HG02763 (cell line): Measurements from ENCODE around the gene VSNL1.

ENCODE experiments used
- ATAC-seq: cut with Tn5 transposase; IDR thresholded peaks from one replicate; pipeline ENCODE4 v1.9.1; 2021; ENCODE audit warnings: mild to moderate bottlenecking, moderate library complexity; ENCODE audit not compliant: unreplicated experiment

The VSNL1 gene

DNA sequence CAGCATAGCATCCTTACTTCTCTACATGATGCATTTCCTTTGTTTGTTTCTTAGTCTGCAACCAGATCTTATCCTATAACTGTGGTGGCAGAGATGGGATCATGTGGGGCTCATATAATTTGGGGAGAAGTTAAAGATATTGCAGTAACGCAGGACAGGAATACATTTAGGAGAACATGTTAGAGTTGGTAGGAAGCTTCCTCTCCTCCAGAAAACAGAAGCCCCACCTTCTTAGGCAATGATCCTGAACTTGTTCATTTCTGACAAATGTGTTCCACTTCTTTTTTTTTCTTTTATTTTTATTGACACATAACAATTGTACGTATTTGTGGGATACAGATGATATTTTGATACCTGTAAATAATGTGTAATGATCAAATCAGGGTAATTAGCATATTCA lies 99.9 kb downstream of the VSNL1 start:
- ATAC-seq: no peak

DNA sequence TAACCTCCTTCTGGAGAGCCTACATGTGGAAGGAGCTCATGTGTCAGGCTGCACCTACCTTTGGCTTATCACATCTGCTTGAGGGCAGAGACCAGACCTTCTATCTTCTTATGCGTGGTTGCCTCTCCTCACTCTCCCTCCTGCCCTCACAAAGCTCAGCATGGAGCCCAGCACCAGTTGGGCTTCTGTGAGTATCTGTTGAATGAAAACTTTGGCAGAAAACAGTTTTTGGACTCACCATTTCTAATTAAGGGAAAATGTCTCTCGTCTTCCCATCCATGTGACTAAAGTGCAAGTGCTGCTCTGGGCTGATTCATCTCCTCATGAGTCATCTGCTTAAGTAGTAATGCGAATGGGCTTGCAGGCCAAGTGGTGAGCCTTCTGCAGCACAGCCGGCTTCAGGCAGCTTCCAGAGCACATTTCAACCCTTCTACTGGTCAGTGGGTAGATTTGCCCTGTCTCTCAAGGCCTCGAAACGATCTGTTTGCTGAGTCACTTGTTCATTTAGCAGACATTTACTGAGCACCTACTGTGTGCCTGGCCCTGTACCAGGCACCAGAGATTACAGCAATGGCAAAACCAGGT lies 102.6 kb downstream of the VSNL1 start:
- no peak for ATAC-seq

DNA sequence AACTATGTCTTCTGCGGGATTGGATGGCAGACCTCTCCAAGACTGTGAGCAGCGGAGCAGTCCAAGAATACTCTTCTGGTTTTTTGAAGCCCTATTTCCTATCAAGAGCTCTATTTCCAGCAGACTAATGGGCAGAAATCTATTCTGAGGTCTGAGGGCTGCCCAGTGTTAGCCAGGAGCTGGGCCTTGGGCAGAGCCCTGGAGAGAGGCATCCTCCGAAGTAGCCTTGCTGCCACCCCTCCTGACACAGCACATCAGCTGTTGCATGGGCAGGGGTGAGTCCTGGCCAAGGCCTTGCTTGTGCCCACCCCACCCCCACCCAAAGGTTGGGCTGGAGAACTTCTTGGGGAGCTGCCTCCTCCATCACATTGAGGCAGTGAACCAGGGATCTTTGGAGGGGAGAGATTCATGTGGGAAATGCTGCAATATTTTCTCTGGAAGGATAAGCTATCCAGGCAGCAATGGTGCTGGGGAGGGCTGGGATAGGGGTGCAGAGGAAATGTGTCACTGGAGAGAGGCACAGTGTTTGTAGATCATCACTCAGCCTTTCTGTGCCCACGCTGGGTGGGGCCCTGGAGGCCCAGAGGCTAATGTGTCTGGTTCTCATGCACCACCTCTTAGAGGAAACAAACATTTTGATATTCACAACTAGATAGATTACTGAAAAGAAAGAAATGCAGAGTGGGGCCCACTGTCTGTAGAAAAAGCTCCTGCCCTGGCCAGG lies 104.7 kb downstream of the VSNL1 start:
- no peak for ATAC-seq

DNA sequence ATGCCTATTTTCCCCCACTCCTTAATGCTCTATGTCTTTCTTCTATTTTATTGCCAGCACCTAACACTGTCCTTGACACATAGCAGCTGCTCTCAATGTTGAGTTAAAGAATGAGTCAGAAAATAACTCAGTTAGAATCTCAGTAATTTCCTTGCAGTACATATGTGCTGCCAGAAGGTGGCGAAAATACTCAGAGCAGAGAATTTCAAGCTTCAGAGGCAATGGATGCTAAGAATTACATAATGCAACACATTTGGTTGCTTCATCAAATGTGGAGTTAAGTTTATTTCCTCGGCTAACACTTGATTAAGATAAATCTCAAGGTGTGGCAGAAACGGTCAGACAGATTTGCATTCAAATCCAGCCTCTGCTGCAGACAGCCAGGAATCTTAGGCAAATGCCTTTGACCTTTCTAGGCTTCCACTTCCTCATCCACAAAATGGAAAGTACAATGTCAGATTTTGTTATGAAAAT lies 105.6 kb downstream of the VSNL1 start:
- peak; percentile 78 for ATAC-seq

DNA sequence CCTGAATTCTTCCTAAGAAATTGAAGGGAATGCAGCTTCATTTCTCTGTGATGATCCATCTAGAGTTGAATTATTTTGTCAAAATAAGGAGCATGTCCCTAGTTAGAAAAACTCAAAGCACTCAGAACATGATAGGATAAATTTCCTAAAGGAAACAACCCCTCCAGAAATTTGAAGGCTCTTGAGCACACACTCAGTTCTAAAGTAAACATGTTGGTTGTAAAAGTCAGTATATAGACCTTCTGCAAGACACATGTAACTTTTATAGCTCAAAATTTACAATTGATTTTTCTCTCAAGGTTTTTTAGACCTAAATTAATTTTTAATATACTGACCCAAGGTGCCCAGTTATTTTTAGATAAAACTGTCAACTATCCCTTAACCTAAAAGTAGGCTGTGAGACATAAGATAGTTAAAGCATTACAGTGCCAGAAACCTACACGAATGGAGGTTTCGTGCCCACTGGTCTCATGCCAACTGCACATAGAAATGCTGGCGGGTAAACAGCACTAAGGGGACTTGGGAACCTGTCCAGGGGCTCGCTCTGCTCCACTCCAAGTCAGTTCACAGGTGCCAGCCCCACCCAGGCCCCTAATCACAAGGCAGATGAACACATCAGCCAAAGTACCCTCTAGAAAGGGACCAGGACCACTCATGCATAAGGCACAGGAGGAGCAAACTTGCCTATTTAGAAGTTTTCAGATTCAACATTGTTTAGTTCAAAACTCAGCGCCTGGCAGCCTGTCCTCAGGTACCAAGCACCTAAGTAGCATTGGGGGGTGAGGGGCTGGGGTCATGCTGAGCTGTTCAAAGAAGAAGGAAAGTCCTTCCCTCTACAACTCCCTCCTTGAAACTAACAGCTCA lies 106.6 kb downstream of the VSNL1 start:
- no peak for ATAC-seq

DNA sequence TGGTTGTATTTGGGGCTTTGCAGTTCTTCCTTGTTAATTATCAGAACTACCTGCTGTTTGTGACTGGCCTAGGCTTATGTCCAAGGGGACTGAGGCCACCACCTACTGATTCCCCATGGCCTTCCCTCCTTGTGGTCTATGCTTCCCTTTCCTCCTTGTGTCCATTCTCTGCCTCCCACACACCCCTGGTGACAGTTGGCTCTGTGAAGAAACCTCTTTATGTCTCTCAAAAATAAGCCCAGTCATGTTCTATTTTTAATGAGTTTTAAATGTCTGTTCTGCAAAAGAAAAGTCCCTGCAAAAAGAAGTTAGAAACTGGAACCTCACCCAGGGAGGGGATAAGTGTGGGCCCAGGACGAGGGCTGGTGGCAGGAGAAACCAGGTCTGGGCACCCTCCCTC lies 108.1 kb downstream of the VSNL1 start:
- no peak for ATAC-seq

DNA sequence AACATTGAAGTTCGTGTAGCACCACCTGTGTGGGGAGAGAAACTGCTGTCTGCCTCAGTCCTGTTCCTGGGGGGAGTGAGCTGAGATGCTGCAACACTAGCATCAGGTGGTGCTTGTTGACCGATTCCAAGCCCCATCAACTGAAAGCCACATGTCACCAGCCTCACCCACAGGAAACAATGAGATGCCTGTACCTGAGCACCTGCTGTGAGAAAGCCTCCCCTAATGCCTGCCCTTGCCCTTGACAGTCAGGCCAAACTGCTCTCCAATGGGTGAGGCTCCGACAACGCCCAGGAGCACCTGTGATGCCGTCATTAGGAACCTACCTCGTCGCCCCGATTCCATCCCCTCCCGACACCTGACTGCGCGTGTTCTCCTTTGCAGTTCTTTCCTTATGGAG lies 108.5 kb downstream of the VSNL1 start:
- ATAC-seq: no peak

DNA sequence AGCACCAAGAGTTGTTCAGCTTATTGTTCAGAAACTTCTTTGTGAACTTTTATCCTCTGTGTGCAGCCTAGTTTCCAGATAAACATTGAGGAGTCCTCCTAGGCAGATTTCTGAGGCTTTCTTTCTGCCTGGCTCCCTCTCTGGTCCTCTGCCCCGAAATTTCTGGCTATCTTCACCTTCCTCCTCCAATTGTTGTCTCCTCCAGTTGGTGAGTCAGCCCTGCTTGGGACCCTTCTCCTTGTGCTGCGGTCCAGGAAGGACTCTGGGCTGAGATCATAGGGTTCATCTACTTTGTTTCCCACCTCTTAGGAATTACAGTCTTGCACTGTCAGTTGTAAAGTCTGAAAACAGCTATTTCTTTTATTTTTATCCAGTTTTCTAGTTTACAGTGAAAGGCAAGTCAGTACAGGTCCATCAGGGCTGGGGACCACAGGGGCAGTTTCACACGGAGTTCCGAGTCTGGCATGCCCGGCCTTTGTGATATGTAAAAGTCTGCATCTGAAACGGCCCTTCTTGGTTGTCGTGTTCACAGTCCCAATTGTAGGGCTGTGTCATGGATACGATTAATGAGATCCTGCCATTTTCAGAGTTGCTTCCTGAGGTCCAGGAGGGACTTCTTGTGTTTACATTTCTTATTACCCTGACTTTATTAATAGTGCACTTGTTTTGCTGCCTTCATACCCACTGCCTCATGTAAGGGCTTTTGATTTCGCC lies 112.3 kb downstream of the VSNL1 start:
- no peak for ATAC-seq

DNA sequence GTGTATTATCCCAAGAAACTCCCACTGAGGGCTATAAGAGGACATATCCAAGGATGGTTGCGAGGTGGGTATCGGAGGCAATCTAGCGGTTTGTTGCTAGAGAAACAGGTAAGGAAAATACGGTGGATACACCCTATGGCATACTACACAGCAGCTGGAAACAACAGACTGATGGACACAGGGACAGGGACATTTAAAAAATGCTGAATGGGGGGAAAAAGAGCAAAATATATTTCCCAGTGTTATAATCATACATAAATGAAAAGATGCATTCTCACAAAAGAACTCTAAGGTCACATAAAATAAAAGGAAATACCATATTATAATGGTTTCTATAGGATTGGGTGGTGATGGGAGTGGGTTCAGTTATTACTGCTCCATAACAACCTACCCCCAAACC lies 117.3 kb downstream of the VSNL1 start:
- ATAC-seq: no peak

DNA sequence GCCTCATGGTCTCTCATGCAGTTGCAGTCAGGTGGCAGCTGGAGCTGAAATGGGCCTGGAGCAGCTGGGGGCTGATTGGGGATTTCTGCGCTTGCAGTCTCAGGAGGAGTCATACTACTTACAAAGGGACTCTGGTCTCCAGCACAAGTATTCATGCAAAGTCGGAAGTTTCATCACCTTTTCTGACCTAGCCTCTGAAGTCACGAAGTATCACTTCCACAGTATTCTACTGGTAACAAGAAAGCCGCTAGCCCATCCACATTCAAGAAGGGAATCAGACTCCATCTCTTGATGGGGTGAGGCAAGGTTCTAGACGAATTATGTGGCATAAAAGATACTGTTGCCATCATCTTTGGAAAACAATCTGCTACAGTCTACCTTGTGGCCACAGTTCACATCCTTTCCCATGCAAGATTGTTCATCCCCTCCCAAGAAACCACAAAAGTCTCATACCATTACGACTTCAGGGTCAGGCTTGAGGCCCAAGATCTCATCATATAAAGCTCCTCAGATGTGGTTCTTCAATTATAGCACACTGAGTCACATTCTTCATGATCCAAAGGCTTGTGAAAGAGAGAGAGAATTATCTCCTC lies 117.9 kb downstream of the VSNL1 start:
- no peak for ATAC-seq

DNA sequence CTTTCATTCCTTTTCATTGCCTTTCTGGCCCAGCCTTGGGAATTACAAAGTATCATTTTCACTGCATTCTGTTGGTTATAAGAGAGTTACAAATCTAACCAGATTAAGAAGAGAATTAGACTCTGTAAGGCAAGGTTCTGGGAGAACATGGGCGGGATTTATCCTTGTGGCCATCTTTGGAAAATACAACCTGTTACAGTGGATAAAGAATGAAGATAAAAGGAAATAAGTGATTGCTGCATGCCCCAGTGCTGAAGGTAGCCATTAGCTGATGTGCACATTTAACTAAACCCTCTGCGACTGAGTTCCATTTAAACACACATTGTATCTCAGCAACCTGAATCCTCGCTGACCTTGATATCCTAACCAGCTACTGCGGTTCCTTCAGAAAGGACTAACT lies 119.7 kb downstream of the VSNL1 start:
- ATAC-seq: no peak

DNA sequence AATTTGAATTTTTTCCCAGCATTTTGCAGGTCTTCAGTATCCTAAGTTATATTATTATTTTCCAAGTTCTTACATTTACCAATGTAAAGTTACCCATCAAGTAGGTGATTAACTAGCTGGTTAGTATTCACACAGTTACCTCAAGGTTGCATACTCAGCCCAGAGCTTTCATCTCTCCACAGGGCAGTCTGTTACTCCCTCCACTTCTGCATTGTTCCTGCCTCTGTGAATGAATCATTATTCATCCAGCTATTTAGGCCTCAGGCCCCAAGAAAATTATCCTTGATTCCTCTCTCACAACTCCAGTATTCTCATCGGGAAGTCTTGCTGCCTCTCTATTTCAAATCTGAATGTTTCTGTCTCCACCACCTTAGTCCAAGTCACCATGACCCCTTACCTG lies 121.0 kb downstream of the VSNL1 start:
- no peak for ATAC-seq

DNA sequence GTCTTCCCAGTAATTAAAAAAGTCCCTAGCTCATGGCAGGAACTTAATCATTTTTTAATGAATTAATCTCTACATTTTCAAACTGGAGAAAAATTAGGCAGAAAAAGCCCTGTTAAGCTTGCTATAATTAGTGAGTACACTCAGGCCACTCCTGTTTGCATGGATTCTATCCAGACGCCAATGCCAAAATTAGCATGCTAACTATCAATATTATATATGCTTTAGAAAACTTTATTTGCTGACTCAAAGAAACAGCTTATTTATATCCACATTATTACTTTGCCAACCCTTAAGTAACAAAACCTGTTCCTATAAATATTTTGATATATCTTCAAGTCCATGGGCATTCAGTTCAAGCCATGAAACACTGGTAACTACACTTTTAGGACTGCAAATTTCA lies 122.2 kb downstream of the VSNL1 start:
- no peak for ATAC-seq

DNA sequence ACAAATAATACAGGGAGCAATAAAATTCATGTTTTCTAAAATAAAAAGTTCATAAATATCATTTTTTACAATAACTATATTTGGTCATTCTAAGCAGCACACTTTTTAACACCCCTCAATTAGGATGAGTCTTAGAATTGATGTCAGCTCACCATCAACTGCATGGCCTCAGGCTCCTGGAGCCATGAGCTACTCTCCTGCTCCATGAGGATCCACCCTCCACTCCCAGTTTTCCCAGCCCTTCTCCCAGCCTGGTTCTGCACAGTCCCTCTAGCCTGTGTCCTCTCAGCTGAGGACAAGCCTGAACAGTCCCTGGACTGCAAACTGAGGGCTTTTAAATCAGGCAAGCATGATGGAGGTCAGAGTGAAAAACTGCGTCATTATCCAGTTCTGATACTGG lies 124.0 kb downstream of the VSNL1 start:
- ATAC-seq: no peak

DNA sequence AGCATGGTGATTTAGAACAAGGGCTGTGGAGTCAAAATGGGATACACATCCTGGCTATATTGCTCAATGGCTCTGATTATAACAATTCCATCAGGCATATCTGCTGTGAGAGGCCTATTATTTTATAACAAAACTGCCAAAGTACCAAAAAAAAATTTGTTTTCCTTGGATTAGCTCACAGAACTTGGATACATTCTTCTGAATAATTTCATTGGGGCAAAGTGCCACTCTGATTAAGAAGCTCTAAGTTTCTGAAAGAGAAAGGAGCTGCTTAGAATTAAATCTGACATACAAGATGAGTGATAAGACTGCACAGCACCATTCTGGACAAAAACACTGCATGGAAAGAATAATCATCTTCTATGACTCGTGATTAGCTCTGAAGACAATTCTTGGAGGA lies 127.4 kb downstream of the VSNL1 start:
- no peak for ATAC-seq

DNA sequence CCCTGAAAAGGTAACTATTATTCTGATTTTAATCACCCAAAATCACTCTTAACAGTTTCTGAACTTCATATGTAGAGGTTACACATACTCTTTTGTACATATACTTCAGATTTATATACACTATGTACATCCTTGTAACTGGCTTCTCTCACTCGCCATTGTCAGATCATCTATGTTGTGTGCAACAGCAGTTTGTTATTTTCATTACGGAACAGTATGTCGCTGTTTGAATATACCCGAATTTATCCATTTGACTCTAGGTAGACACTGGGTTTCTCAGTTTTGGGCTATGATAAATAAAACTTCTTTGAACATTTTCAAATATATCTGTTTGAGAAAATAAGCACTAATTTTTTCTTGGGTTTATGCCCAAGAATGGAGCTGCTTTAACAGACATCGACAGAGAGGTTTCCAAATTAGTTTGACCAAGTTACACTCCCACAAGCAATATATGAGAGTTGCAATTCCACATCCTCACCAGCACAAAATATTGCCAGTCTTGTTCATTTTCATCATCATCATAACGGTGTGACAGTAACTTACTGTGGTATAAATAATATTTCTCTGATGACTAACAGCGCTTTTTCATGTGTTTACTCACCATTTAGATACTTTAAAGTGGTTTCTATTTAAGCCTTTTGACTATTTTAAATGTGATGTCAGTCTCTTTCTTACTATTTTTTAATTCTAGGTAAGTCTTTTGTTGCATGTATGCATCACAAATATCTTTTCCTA lies 132.3 kb downstream of the VSNL1 start:
- ATAC-seq: no peak

DNA sequence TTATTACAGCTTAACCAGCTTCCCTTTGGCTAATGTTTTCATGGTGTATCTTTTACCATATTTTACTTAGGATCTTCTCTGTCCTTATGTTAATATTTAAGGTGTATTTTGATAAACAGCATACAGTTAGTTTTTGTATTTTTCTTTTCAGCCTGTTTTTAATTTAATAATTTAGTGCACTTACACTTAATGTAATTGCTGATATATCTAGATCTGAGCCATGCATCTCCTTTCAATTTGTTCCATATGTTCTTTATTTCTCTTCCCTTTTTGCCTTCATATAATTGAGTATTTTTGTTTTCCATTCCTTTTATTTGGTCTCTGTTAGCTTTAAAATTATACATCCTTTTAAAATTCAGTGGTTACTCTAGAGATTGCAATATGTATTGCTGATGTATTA lies 134.3 kb downstream of the VSNL1 start:
- no peak for ATAC-seq

DNA sequence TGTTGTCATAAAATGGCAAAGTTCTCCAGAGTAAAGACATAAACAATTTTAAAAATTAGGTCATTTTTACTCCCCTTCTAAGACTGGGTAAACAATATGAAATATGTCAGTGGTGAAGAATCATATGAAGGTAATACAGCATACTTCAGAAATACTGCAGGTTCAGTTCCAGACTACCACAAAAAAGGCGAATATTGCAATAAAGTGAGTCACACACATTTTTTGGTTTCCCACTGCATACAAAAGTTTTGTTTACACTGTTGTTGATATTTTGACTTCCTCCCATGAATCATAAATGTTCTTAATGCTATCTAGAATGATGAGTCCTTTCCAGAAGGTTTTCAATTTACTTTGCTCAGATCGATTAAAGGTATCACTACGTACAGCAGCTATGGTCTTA lies 139.6 kb downstream of the VSNL1 start:
- no peak for ATAC-seq

DNA sequence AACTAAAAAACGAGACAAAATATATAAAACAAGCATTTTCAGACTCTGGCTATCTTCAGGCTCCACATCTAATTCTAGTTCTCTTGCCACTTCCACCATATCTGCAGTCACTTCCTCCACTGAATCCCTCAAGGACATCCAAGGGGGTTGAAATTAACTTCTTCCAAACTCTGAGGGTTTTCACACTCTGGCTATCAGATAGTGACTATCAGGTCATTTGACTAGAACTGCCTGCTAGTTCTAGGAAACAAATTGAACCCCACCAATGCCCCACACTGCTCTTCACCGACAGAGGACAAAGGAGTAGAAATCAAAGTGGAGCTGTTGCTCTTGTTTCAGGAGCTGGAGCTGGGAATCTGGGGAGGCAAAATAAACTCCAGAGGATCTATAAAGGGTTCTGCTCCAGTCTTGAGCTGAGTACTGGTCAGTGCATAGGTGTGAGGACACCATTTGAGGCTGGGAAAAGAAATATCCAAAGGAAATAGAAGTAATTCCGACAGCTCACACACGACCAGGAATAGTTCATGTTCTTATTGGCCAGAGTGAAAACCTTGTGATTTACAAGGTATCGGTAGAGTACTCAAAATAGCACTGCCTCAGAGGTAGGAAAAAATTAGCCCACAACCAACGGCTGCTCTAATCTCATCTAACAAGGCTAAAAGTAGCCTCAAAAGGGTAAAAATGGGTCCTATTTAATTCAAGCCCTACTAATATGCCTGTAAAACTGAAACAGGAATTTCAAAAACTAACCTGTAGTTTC lies 141.8 kb downstream of the VSNL1 start:
- no peak for ATAC-seq

DNA sequence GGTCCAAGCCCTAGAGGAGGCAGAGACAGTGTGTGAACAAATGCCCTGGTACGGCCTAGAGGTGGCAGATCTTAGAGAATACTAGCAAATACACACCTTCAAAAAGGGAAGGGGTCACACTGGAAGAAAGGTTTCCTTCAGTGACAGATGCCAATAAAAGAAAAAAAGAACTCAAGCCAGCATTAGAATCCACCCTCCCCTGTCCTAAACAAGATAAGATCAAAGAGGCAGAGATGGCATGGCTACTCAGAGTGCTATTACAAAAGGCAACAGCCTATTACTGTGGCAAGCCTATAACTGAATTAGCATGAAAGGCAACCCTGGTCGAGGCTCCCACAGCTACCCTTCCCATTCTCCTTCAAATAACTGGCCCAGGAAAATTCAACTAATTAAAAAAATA lies 143.5 kb downstream of the VSNL1 start:
- ATAC-seq: no peak
